SK-N-SH (cell line): ENCODE measurements around the gene CCDC71. TPM values are rescaled to one million over a fixed set of nuclear protein-coding genes. Genes with fewer than 3 reads are reported as not detected.

Experiments
- CTCF ChIA-PET: fragments of 300-600, 350-600 bp; formaldehyde crosslinking; extraction: SDS; loops from one replicate; lab custom pipeline; 2021; lab: Yijun Ruan, JAX
- POLR2A ChIA-PET: fragments of 350-600 bp; sonication (Branson Sonifier 250); formaldehyde crosslinking; extraction: SDS; loops from one replicate; lab custom pipeline; 2020; ENCODE audit warnings: antibody characterized with exemption, inconsistent platforms; lab: Yijun Ruan, JAX
- DNase-seq: peaks from one replicate; pipeline ENCODE4 v3.0.0; 2012
- H2AFZ ChIP-seq: fragments of 200-600 bp; sonication (generic); 2 replicates; pipeline ENCODE4 v1.8.1; 2016; ENCODE audit warnings: antibody characterized with exemption, mild to moderate bottlenecking, low read depth
- H3F3A ChIP-seq: fragments of 200-600 bp; sonication (generic); replicated peaks from 2 replicates; pipeline ENCODE3; 2016; ENCODE audit warnings: antibody characterized with exemption, mild to moderate bottlenecking; ENCODE audit not compliant: insufficient read depth
- H3K27ac ChIP-seq, 2 experiments: fragments of 200-500 bp in 1 of 2; fragments of 200-600 bp in 1 of 2; sonication (Bioruptor generic) in 1 of 2; sonication (generic), shearing (Covaris generic) in 1 of 2; 2 replicates each; pipeline versions ENCODE4 v1.5.1 to v1.6.1; 2014 to 2016; ENCODE audit warnings: low read depth in 2 of 2, inconsistent platforms in 1 of 2, low read length in 1 of 2, mild to moderate bottlenecking in 1 of 2, mixed read lengths in 1 of 2
- H3K27me3 ChIP-seq: fragments of 200-600 bp; sonication (generic), shearing (Covaris generic); 2 replicates; pipeline ENCODE4 v1.6.1; 2016; ENCODE audit warnings: mixed run types; ENCODE audit not compliant: insufficient read depth
- H3K36me3 ChIP-seq, 2 experiments: fragments of 200-500 bp in 1 of 2; fragments of 200-600 bp in 1 of 2; sonication (Bioruptor generic) in 1 of 2; sonication (generic) in 1 of 2; replicated peaks in 1 of 2; 2 replicates each; pipeline versions ENCODE3 to v1.5.1; 2014 to 2016; ENCODE audit warnings: low read length in 1 of 2, mild to moderate bottlenecking in 1 of 2; ENCODE audit not compliant: insufficient read depth in 2 of 2, control insufficient read depth in 1 of 2
- H3K4me1 ChIP-seq, 2 experiments: fragments of 200-500 bp in 1 of 2; fragments of 200-600 bp in 1 of 2; sonication (Bioruptor generic) in 1 of 2; sonication (generic), shearing (Covaris generic) in 1 of 2; 2 replicates each; pipeline versions ENCODE4 v1.5.1 to v1.6.1; 2014 to 2016; ENCODE audit warnings: low read depth in 1 of 2, low read length in 1 of 2, mixed run types in 1 of 2; ENCODE audit not compliant: insufficient read depth in 2 of 2, control insufficient read depth in 1 of 2
- H3K4me2 ChIP-seq: fragments of 200-600 bp; sonication (generic), shearing (Covaris generic); 2 replicates; pipeline ENCODE4 v1.6.1; 2017; ENCODE audit warnings: mixed run types
- H3K4me3 ChIP-seq, 2 experiments: fragments of 200-500 bp in 1 of 2; fragments of 200-600 bp in 1 of 2; sonication (Bioruptor generic) in 1 of 2; sonication (generic), shearing (Covaris generic) in 1 of 2; 2 replicates each; pipeline versions ENCODE4 v1.5.1 to v1.8.1; 2014 to 2016; ENCODE audit warnings: low read depth in 2 of 2, inconsistent platforms in 1 of 2, low read length in 1 of 2, mild to moderate bottlenecking in 1 of 2, mixed read lengths in 1 of 2, moderate library complexity in 1 of 2
- H3K79me2 ChIP-seq: fragments of 200-600 bp; sonication (generic); 2 replicates; pipeline ENCODE4 v1.8.1; 2017; ENCODE audit warnings: mild to moderate bottlenecking; ENCODE audit not compliant: insufficient read depth
- H3K9ac ChIP-seq: fragments of 200-600 bp; sonication (generic); 2 replicates; pipeline ENCODE4 v1.6.1; 2017; ENCODE audit warnings: mixed run types
- H3K9me2 ChIP-seq: fragments of 200-600 bp; sonication (generic); 2 replicates; pipeline ENCODE4 v1.6.1; 2017; ENCODE audit warnings: mixed run types
- H3K9me3 ChIP-seq: fragments of 200-600 bp; sonication (generic); 2 replicates; pipeline ENCODE4 v1.6.1; 2017; ENCODE audit warnings: mixed run types, mild to moderate bottlenecking, moderate library complexity
- H4K20me1 ChIP-seq: fragments of 200-600 bp; sonication (generic); 2 replicates; pipeline ENCODE4 v1.6.1; 2017; ENCODE audit warnings: mild to moderate bottlenecking, mixed run types; ENCODE audit not compliant: insufficient read depth
- EZH2phosphoT487 ChIP-seq: fragments of 200-600 bp; sonication (generic); IDR thresholded peaks from 2 replicates; pipeline ENCODE4 v1.6.1; 2017; ENCODE audit warnings: low read depth, mixed run types, mild to moderate bottlenecking, antibody characterized with exemption, moderate library complexity, borderline replicate concordance
- FOSL2 ChIP-seq: IDR thresholded peaks from 2 replicates; pipeline ENCODE4 v1.4.0; 2012; ENCODE audit warnings: low read depth, mild to moderate bottlenecking, moderate library complexity, borderline replicate concordance
- FOXJ3 ChIP-seq: sonication (generic); formaldehyde crosslinking; IDR thresholded peaks from 2 replicates; pipeline ENCODE4 v1.5.1; 2020; ENCODE audit warnings: mild to moderate bottlenecking, missing genetic modification reagents
- GABPA ChIP-seq: IDR thresholded peaks from 2 replicates; pipeline ENCODE4 v1.4.0; 2012; ENCODE audit warnings: low read depth, mild to moderate bottlenecking
- GATA2 ChIP-seq: sonication (generic); formaldehyde crosslinking; IDR thresholded peaks from 2 replicates; pipeline ENCODE4 v1.5.0; 2020; ENCODE audit warnings: mild to moderate bottlenecking, missing genetic modification reagents
- MXI1 ChIP-seq: IDR thresholded peaks from 2 replicates; pipeline ENCODE4 v1.6.1; 2012; ENCODE audit warnings: mild to moderate bottlenecking, low read depth, low read length, improper control_type of control experiment
- NRF1 ChIP-seq: IDR thresholded peaks from 2 replicates; pipeline ENCODE4 v1.6.1; 2012; ENCODE audit warnings: low read depth, mild to moderate bottlenecking, low read length
- RAD21 ChIP-seq: IDR thresholded peaks from 2 replicates; pipeline ENCODE4 v1.6.1; 2012; ENCODE audit warnings: mild to moderate bottlenecking, low read length
- RFX5 ChIP-seq: IDR thresholded peaks from 2 replicates; pipeline ENCODE4 v1.6.1; 2012; ENCODE audit warnings: mild to moderate bottlenecking, improper control_type of control experiment, low read length
- RXRA ChIP-seq: IDR thresholded peaks from 2 replicates; pipeline ENCODE4 v1.4.0; 2012; ENCODE audit warnings: low read depth, mild to moderate bottlenecking, borderline replicate concordance
- SIN3A ChIP-seq: IDR thresholded peaks from 2 replicates; pipeline ENCODE4 v1.6.1; 2012; ENCODE audit warnings: low read depth, mild to moderate bottlenecking, low read length, moderate library complexity, borderline replicate concordance
- SMC3 ChIP-seq: IDR thresholded peaks from 2 replicates; pipeline ENCODE4 v1.6.1; 2012; ENCODE audit warnings: low read depth, low read length, improper control_type of control experiment
- TCF12 ChIP-seq: IDR thresholded peaks from 2 replicates; pipeline ENCODE4 v1.4.0; 2012
- TEAD4 ChIP-seq: IDR thresholded peaks from 2 replicates; pipeline ENCODE4 v1.4.0; 2012; ENCODE audit warnings: mild to moderate bottlenecking, borderline replicate concordance; ENCODE audit not compliant: insufficient read depth
- WGBS: methylation state at CpG from one replicate; pipeline ENCODE4 v1.1.6; 2017; ENCODE audit warnings: low lambda C conversion rate; 5-methylcytosine and 5-hydroxymethylcytosine counted together
- polyA plus RNA-seq, 3 experiments: library from polyadenylated mRNA; depleted of rRNA; stranded (reverse); fragments of >200 nt; gene quantifications; 2 replicates each; pipeline ENCODE4 v1.2.3, GENCODE V29; 2012
- TF ChIP-seq, protein P1 (sequence below): IDR thresholded peaks from 2 replicates; pipeline ENCODE4 v1.4.0; 2012; ENCODE audit warnings: low read depth
- TF ChIP-seq, protein P2 (sequence below): IDR thresholded peaks from 2 replicates; pipeline ENCODE4; 2012
- TF ChIP-seq, protein P3 (sequence below): fragments of 150-350 bp; IDR thresholded peaks from 2 replicates; pipeline ENCODE4 v1.6.1; 2016; ENCODE audit warnings: mild to moderate bottlenecking, low read depth, low read length

CCDC71 gene
- polyA plus RNA-seq, 1 of the 3 experiments (the other 2 are of a cell fraction) = 40.9 TPM

DNA sequence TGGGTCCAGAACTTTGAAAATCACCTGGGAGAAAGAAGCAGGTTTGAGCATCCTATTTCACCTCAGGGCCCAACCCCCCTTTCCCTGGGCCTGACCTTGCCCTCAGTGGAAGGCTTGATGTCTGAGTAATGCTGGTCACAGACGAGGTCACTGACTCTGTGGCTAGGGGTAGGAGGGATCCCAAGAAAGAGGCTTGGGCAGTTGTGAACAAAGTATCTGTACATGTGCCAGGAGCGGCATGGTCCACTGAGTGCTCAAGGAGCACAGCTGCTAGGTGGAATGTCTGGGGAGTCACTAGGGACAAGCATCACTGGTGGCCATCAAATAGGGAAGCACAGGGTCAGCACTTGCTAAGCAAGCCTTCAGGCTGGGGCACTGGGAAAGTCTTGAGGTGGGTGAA is 7.3 kb downstream of the CCDC71 start:
- Histone ChIP-seq H3K9me3 (no peaks in the 10 kb centered on the region), H3K4me3 (no peak overlapping the region), H3K9ac (no peak overlapping the region), H3F3A (peaks cover 7% of the 10 kb centered on the region), H3K9me2 (no peaks in the 10 kb centered on the region), H3K4me1 (no peaks in the 10 kb centered on the region; a peak in 1 of 4 replicates), H4K20me1 (no peaks in the 10 kb centered on the region), H3K4me2 (no peak overlapping the region), H3K36me3 (peaks cover 5 to 17% of the 10 kb centered on the region in 2 experiments), H2AFZ (no peak overlapping the region), H3K27me3 (no peaks in the 10 kb centered on the region), H3K27ac (no peak overlapping the region), H3K79me2 (peaks cover 2% of the 10 kb centered on the region)
- 83% methylated on average over 1 of the region's 2 CpGs for WGBS
- no peak for TF ChIP-seq EZH2phosphoT487
- no peak for TF ChIP-seq RFX5
- no peak for TF ChIP-seq FOSL2
- TF ChIP-seq, protein P1, sequence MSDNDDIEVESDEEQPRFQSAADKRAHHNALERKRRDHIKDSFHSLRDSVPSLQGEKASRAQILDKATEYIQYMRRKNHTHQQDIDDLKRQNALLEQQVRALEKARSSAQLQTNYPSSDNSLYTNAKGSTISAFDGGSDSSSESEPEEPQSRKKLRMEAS = no peak
- no peak for TF ChIP-seq TEAD4
- no peak for TF ChIP-seq RXRA
- TF ChIP-seq SIN3A = no peak
- no peak for TF ChIP-seq TCF12
- TF ChIP-seq RAD21 = no peak
- TF ChIP-seq, protein P2, sequence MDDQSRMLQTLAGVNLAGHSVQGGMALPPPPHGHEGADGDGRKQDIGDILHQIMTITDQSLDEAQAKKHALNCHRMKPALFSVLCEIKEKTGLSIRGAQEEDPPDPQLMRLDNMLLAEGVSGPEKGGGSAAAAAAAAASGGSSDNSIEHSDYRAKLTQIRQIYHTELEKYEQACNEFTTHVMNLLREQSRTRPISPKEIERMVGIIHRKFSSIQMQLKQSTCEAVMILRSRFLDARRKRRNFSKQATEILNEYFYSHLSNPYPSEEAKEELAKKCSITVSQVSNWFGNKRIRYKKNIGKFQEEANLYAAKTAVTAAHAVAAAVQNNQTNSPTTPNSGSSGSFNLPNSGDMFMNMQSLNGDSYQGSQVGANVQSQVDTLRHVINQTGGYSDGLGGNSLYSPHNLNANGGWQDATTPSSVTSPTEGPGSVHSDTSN = no peak
- TF ChIP-seq FOXJ3 = no peak
- no peak for TF ChIP-seq GABPA
- TF ChIP-seq MXI1 = no peak
- TF ChIP-seq GATA2 (CRISPR knock-in tag) = no peak
- TF ChIP-seq, protein P3, sequence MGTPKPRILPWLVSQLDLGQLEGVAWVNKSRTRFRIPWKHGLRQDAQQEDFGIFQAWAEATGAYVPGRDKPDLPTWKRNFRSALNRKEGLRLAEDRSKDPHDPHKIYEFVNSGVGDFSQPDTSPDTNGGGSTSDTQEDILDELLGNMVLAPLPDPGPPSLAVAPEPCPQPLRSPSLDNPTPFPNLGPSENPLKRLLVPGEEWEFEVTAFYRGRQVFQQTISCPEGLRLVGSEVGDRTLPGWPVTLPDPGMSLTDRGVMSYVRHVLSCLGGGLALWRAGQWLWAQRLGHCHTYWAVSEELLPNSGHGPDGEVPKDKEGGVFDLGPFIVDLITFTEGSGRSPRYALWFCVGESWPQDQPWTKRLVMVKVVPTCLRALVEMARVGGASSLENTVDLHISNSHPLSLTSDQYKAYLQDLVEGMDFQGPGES = no peak
- TF ChIP-seq SMC3 = no peak
- no peak for TF ChIP-seq NRF1
- ChIA-PET CTCF (interaction anchor here (0.6 to 2.1 kb wide), 6 partner anchors 13 to 238 kb away, joined by 3 to 6 read pairs (median 4); partner anchors contain the start of gene USP19), POLR2A (interaction anchor here (0.6 kb wide), 2 partner anchors 52 to 67 kb away, joined by 3 read pairs; no protein-coding TSS in a partner anchor)
- DNase-seq = no peak
